SIG-M5 (cell line): ENCODE measurements around the gene TBC1D7.

Experiments used
- DNase-seq: peaks from one replicate; lab custom pipeline; 2025; lab: John Stamatoyannopoulos, UW

The TBC1D7 gene

DNA sequence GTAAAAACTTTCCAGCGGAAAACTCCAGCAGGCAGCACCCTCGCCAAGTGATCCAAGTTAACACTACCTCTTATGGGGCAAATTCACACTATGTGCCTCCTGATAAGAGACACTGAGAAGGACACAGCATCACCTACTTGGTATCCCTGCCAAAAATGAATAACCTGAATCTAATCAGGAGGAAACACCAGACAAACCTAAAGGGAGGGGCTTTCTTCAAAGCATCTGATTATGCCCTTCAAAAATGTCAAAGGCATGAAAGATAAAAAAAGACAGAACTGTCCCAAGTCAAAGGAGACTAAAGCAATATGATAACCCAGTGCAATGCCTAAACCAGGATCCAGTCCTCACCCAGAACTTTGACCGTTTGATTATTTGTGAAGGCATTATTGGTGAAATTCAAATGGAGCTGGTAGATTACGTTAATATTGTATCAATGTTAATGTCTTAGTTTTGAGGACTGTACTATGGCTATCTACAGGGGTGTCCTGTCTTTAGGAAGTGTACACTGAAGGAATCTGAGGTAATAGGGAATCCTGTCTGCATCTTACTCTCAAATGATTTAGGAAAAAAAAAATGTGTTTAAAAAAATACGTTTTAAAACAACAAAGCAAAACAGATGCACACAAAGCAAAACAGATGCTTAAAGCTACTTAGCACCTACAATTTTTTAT lies 8.3 kb downstream of the TBC1D7 start:
- no peak for DNase-seq

DNA sequence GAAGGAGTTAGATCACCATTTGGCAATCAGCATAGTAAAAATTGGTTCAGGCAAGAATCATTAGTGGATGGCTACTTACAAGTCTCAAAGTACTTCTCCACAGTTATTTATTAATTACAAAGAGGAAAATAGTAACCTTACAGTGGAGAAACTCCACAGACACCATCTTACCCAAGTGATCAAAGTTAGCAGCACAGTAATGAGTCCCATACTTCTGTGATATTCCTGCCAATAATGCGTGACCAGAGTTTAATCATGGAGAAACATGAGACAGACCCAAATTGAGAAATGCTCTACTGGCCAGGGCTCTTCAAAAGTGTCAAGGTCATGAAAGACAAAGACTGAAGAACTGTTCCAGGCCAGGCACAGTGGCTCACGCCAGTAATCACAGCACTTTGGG lies 9.5 kb downstream of the TBC1D7 start:
- no peak for DNase-seq

DNA sequence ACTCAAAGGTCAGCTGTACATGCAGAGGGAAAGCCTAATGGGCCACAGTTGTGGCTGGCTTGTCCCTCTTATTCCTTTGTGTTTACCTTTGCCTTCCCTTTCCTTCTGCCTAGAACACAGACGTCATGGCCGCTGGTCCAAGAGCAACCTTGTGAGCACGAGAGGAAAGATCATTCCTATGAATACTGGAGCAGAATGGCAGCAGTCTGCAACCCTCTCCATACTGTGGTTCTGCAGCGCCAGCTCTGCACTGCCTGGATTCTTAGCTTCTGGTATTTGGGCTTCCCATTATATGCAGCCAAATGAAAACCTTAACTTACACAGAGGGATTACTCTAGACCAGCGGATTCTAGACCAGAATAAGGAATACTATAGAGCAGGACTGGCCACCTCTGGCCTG lies 12.4 kb downstream of the TBC1D7 start:
- DNase-seq: no peak

DNA sequence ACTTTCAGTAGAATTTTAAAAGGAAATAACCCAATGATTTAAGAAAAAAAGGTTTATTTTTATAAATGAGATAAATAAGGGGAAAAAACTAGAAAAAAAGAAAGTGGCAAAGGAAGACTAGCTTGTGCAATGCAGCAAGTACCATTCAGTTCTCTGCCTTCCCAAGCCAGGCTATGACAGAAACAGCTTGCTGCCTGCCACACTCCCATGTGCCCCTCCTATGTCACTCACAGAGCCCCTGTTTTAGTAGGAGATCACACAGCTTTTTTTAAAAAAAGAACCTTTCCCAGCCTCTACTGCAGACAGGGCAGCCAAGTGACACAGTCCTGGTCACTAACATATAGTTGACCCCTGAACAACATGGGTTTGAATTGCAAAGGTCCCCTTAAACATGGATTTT lies 13.5 kb downstream of the TBC1D7 start:
- DNase-seq: no peak

DNA sequence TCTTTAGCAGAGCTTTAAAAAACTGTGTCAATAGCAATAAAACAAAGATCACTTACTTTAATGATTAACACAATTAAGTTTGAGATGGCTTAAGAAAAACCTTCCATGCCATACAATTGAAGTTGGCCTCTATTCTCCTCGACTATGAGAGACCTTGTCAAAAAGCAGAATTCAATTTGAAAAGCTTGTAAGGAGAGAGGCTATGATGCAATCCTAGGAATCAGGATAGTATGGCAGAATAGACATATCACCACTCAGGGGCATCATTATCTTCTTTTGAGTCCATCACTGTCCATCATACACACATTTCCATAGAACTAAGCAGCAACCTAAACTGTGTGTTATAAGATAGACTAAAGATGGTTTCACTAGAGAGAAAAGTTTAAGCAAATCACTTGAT lies 17.2 kb downstream of the TBC1D7 start:
- no peak for DNase-seq

DNA sequence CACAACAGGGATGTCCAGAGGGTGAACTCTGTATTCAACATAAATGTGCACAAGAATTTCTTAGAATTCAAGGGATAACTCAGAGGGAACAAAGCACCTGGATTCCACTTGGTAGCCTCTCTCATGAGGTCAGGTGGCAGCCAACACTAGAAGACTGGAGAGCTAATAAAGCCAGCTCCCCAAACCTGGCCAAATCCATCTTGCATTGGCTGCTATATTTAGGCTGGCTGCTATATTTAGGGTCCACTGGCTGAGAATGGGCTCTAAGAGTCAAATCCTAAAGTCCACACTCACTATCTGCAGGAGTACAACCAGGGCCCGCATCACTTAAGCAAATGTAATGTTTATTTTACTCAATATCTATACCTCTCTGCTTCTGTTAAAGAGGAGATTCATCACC lies 20.0 kb downstream of the TBC1D7 start:
- no peak for DNase-seq

DNA sequence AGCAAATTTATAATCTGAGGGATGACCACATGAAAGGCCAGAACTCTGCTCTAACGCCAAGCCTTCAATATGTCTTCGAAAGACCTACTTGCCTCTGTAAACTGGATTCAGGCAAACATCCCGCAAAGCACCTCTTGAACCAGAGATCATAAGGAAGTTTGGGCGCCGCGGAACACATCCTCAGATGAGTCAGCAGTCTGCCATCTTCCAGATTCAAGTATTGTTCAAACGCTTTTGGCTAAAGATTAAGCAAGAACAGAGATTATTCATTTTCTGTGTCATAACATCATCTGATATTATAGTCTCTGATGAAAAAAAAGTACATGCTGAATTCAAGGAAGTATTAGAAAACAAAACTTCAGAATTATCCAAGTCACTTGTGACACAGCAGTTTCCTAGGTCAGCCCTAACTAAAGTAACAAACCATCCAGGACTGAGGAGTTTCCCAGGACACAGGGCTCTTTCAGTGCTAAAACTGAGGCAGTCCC lies 20.8 kb downstream of the TBC1D7 start:
- DNase-seq: no peak

DNA sequence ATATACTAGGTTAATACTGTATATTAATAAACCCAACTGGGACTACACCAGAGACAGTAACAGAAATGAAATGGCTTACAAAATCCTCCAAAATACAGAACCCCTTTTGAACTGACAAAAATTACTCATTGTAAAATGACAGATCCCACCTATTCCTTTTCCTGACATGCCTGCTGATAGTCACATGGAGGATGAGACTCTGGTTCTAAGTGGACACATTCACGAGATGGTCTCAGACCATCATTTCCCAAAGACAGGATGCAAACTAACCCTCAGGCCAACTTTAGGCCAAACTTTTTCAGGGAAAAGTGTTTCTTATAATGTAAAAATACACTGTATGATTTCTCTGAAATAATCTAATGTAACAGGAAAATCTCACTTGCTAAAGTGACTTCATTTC lies 22.5 kb downstream of the TBC1D7 start:
- no peak for DNase-seq

DNA sequence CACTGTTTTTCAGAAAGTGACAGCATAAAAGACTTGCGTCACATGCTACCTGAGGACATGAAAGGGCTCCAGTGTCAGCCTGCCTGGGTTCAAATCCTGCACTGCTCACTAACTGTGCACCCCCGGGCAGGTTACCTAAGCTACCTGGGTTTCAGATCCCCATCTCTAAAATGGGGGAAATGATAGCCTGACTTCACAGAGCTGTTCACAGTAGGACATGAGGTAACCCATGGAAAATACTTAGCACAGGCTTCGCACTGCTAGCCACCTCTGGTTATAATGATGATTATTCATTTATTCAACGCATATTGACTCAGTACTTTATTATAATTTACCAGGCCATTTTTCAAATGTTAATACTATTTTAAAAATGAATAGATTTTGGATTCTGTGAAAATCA lies 23.0 kb downstream of the TBC1D7 start:
- no peak for DNase-seq

DNA sequence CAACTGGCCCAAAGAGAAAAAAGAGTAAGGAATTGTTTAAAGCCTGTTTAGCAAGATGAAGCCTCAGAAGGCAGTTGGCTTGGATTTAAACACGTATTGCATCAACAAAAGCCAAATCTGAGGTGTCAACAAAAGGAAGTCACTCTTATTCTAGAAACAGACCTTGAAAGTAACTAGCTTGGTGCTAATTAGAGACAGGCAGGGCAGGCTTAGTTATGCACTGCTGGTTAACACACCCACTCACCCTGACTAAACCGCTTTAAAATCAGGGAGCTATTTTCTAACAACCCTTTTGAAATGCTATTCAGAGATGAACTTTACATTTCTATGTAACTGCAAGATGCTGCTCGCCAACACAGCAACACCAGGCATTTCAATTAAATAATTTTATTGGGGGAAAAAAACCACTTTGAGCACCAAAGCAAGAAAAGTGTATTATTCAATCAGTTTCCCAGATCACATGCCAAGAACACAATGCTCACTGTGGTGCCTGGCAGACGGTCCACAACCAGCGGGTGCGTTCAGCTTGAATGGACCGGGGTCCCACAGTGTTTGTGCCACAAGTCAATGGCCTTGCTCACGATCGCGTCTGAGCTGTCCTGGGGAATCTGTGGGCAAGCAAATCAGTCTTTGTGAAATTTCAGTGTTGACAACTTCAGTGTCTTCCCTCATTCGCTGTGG lies 23.6 kb downstream of the TBC1D7 start:
- DNase-seq: no peak

DNA sequence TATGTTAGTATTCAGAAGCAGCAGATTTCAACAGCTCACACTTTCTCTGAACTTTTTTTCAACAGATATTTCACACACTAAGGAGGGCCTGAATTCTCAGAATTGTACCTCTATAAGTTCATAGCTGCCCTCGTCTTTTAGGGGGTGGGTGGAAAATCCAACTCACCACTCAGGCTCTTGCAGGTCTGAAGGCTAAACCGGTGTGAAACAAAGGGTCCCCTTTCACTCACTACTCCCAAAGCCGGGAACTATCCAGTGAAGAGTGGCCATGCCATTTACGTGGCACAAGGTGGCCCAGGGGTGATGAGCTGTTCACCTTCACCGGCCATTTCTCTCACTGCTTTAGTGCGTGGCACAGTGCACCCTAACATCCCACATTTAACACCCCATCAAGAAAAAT lies 24.2 kb downstream of the TBC1D7 start:
- DNase-seq: no peak

DNA sequence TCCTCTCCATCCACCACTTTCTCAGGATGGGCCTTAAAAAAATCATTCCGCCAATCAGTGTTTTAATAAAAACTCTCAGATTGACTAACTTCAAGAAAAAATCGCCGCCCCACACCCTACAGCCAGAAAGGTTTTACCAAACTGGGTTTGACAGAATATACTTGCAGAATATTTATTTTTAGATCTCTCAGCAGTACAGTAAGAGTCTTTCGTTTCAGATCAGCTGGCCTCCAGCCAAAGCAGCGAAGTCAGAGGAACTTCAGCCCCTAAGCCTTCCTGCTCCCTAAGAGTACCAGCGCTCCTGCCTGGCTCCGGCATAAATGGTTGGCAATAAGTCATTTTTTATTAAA lies 24.7 kb downstream of the TBC1D7 start:
- no peak for DNase-seq

DNA sequence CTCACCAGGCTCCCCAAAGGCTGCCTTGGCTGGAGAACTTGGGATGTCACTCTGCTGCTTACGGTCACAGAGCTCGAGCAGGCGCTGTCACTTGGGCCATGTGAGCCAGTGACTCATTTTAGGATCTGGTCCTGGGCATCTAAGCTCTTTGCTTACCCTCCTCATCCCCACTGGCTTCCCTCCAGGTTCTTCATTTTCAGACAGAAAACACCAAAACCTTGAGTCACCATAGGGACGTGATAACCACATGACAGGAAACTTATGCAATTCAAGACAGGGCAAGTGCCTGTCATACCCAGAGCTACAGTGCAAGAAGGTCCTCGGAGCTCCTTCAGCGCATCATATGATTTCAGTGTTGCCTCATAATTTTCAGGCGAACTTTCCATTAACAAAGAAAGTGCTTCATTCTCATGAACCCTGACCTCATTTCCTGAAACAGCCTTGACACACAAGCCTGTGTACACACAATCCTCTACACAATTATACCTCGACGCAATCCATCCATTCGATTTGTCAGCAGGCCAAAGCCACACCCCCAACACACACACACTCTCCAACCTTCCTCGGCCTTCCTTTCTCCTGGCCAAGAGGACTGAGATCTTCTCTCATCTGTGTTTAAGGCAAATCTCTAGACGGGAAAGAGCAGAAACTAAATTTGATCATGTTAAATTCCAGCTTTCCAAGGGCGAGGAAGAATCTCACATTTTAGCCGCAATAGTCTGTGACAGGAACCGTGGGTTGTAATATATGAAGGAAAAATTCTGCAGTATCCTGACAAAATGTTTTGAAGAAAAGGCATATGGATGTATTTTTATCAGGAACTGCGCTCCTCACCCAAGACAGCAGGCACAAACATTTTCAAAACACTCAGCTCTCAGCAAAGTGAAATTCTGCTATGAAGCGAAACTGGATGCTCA lies 25.3 kb downstream of the TBC1D7 start:
- DNase-seq: peak; percentile 96

DNA sequence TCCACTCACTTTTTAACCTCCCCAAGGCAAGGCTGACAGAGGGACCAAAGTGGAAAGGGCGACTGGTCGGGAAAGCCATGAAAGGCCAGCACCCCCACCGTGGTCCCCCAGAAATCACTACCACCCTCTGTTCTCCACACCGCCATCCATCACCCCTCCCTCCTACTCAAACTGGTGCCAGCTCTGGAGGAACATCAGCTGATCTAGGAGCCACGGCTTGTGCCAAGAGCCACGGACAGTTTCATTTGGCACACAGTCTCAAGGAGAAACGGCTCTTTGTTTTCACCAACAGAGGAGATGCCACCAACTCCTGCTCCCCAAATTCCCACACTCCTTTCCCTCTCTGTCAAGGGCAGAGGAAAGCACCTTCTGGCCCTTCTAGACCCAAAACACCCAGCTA lies 26.0 kb downstream of the TBC1D7 start:
- DNase-seq: no peak

DNA sequence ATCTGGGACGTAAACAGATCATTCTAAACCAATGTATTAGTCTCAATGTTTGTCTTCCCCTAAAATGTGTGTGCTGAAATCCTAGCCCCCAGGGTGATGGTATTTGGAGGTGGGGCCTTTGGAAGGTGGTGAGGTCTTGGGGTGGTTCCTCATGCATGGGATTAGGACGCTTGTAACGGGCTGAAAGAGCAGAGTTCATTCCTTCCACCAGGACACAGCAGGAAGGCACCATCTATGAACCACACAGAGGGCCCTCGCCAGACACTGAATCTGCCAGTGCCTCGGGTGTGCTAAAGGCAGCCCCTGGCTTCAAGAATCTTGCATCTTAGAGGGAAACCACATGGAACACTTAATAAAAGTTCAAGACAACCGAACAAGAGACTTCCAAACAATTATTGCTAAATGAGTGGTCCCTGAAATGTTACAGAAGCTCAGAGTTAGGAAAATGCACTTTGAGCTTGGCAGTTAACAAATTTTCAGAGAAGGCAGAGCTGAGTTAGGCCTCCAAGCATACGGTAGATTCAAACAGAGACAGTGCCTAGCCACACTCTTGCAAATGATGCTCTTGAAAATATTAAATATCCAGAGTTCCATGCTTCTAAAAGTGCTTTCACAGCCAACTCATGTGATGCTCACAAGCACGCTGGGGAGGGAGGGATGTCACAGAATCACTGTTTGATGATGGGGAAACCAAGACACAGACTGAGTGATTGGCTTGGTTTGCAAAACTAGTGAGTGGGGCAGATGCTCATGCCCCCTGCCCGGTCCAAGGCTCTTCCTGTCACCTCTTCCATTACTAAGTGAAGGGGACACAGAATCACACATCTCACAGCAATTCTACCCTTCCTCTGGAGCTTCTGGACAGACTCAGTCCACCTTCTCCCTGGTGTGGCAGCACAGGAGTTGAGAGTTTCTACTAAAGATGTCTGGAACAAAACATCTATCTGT lies 27.4 kb downstream of the TBC1D7 start:
- DNase-seq: no peak

DNA sequence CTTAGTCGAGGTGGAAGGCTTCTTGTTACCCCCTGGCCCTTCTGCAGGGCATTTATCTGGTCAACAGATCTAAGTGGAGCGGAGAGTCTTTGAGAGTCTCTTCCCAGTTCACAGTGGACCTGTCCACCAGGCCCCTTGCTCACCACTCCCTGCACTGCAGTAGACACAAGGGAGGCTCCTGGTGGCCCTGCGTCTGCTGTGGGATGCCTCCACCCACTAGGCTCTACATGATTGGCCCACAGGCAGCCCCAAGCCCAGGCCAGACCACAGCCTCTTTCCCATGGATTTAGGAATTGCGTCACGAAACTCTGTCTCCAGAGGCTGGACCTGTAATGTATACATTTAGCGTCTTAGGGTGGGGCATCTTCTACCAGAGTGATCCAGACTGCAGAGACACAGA lies 28.4 kb downstream of the TBC1D7 start:
- no peak for DNase-seq

DNA sequence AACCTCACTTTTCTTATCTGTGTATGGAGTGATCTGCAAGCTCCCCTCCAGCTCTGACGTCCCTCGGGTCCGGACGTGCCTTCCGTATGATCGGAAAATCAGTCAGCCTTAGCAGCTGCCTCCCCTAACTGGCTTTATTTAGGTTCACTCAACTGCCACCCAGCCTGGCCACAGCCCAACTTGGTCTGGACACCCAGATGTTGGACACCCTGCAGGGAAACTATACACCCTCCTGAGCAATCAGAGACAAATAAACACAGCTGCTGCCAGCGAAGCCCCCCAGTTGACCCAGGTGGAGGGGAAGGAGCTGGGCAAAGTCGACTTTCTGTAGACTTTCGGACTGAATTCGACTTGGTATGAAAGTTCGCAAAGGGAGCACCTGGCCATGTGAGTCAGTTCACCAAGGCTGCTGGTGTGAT lies 28.9 kb downstream of the TBC1D7 start:
- DNase-seq: no peak

DNA sequence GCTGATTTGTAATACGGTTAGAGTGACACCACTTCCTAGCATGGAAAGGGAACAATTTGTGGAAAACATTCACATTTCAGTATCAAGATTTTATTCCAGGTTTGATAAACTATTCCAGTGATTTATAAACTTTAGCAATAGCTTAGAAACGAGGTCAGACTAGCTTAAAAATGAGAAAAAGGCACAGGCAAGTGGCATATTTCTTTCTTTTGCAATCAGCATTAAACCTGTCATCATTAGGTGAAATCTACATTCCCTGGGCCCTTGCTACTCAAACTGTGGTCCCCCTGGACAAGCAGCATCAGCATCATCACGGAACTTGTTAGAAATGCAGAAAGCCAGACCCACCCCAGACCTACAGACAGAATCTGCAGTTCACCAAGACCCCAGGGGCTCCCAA lies 29.9 kb downstream of the TBC1D7 start:
- no peak for DNase-seq

DNA sequence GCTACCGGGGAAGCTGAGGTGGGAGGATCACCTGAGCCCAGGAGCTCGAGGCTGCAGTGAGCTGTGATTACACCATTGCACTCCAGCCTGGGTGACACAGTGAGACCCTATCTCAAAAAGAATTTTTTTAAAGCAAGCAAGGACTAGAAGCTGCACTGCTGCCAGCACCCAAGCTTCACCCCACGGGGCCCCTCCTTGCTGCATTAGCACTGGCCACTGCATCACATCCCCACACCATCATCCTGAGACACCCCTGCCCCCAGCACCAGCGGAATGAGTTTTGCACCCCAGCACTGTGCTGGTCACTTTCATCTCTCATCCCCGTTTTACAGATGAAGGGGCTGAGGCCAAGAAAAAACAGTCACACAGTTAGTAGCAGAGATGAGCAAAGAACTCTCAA lies 30.9 kb downstream of the TBC1D7 start:
- DNase-seq: no peak

DNA sequence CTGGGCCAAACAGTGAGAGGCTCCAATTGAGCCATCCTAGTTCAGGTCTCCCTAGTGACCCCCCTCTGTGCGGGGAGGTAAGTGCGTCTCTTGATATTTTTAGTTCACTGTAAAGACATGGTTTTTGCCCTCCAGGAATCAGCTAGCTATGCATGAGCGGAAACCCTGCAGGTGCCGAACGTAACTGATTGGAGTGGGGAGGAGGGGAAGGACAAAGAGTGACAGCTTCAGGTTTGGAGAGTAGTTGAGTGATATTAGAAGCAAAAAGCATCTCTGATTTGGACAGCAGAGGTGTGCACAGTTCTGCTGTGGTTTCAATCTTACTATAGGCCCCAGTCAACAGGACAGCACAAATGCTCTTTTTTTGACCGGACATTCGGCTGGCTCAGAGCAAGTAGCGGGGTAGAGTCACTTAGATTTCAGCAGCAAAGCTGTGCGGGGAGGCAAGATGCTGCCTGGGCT lies 31.8 kb downstream of the TBC1D7 start:
- no peak for DNase-seq

DNA sequence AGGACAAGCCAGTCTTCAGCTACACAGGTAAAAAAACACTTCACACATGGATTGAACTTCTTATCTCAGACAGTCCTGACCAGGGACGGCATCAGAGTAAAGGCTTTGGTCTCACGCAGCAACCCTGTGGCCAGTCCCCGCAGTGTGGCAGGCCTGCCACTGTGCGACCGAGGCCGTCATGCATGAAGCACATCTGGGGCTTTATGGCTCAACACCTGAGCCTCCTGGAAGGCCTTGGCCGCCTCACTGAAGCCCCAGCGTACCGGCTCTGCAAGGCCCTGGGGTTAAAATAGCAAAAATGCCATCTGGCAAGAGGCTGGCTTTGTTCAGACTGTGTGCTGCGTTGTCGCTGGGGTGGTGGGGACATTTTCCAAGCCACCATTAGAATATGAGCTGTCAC lies 32.8 kb downstream of the TBC1D7 start:
- no peak for DNase-seq
